Suprapubic skin (tissue), 3 donors: ENCODE data around the gene LSM11.
"Not testable (repeated sequence)": the region's sequence is repeated elsewhere in the genome, so short reads cannot be mapped to it uniquely, and the experiment has no call there.

Experiments used
- CTCF ChIP-seq, 2 donors: fragments of 200-600 bp in 1 of 2; fragments of 450-650 bp in 1 of 2; sonication (generic) in 1 of 2; IDR thresholded peaks; one replicate each; pipeline ENCODE4 v1.5.1; 2016 to 2019; ENCODE audit warnings: antibody characterized with exemption in 2 of 2, mild to moderate bottlenecking in 1 of 2, moderate library complexity in 1 of 2
- POLR2A ChIP-seq, 2 donors: fragments of 450-650 bp; IDR thresholded peaks; one replicate each; pipeline ENCODE4 v1.6.1; 2017; ENCODE audit warnings: antibody characterized with exemption in 2 of 2, mild to moderate bottlenecking in 2 of 2, moderate library complexity in 2 of 2

GRCh38 chr5:157722895-157723294 lies 20.6 kb upstream of the LSM11 start:
- not testable (repeated sequence) for TF ChIP-seq POLR2A, CTCF (IDR thresholded peaks at IDR 0.05)
